Stimulated activated CD4-positive, alpha-beta T cell treated with anti-CD3 and anti-CD28 coated beads, Interleukin-1b, Interleukin-23, amount 100 ng/mL, for 48 hours (primary cell): Measurements from ENCODE around the gene EFNB1.

Source experiments
- DNase-seq: peaks from one replicate; pipeline ENCODE4 v3.0.0-alpha.2; 2020

EFNB1 gene

DNA sequence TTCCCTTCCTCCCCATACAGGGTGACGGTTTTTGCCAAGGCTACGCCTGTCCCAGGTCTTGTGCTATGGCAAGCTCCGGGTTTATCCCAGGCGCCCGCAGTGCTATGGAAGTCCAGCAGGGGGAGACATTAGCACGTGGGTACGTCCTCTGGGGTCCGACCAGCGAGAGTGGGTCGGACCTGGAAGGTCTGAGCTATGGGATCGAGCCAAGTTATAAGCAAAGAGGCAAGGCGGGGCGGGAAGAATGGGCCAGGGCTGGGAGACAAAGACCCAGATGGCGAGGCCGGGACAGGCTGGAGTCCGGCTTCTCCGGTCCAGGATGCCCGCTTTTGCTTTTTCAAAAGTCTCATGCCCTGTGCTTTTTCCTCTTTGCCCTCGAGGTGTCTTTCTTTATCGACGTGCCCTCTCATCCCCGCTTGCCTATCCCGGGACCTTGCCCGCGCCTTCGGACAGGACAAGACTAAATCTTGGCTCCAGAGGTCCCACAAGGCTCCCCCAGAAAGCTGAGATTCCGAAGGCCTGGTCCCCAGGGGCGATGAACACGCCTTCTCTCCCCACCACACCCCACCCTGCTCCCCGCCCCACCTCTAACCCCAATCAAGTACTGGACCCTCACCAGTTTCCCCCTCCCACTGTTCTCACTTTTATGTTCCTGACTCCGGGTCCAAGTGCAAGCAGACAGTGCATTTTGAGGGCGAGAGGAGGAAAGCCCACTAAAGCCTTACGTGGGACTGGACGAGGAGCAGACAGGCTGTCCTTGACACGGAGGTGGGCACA, 785 bp upstream of the EFNB1 start:
- DNase-seq: peak; percentile 77

GRCh38 chrX:68829582-68830418, 979 bp downstream of the EFNB1 start:
- no peak for DNase-seq

- DNase-seq: no peak
Measured at GRCh38 chrX:68830419-68831404, 1.9 kb downstream of the EFNB1 start.

GRCh38 chrX:68831405-68832100, 2.7 kb downstream of the EFNB1 start:
- no peak for DNase-seq

DNA sequence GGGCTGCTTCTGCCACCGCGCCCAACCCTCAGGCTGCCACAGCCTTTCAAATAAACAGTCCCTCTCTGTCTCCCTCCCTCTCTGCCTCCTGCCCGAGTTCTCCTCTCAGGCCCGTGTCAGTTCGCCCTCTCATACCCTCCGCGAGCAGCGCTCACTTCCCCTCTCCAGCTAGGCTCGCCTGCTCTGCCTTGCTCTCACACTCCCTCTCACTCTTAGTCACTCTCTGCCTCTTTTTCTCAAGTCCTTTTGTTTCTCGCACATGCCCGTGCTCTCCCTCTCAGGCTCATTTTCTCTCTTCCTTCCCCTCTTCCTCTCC, 3.2 kb downstream of the EFNB1 start:
- DNase-seq: peak; percentile 51

DNA sequence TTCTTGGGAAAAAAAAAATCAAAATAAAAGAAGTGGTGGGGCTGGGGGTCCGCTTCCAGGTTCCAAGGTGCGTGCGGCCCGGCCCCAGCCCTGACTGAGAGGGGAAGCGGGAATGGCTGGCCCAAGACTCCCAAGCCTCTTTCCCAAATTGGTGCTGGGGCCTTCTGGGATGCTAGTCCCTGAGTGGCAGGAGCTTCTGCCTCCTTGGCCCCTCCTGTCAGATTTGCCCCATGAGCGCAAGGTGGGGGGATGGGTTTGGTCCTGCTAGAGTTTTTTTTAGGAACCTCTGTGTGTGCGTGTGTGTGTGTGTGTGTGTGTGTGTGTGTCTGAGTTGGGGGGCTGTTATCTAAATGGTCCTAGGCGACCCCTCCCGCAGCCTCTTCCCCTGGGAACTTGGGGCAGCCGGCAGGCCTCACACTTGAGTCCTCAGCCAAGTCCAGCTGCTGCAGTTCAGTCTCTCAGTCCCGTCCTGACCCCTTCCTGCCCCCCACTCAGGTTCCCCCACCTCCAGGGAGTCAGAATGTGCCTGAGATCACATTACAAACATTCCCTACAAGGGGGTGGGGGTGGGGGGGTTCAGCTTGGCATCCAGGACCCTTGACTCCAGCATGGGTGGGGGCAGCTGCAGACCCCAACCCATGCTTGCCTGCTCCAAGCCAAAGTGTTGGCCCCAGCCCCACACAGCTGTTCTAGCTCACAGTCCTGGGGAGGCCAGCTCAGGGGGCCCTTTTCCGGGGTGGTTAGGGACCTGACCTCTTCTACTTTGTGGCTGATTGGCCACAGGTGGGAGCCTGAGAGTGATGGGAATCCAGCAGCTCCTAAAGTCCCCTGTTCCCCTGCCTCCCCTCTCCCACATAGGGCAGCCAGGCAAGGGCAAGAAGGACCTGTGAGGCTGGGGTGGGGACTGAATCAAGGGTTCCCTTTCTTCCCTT, 4.0 kb downstream of the EFNB1 start:
- no peak for DNase-seq

- no peak for DNase-seq
Measured at GRCh38 chrX:68833448-68833805, 4.6 kb downstream of the EFNB1 start.

DNA sequence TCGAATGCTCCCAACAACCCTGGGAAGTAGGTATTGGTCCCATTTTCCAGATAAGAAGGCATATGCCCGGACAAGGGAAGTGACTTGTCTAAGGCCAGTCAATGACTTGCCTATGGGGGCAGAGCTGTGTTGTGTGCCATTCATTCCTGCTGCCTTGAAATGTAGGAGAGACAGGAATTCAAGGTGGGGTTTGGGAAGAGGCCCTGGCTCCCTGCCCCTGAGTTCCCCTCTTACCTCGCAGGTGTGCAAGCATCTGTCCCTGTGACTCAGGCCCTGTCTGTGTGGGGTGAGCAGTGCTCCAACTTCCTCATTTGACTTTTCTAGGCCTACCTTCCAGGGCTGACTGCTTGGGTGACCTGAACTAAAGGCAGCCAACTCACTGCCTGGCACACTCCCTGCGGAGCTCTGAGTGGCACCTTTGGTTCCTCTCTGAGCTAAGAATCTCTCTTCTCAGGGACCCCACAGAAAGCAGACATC, 5.1 kb downstream of the EFNB1 start:
- DNase-seq: no peak

- no peak for DNase-seq
Measured at GRCh38 chrX:68834371-68835103, 5.7 kb downstream of the EFNB1 start.

DNA sequence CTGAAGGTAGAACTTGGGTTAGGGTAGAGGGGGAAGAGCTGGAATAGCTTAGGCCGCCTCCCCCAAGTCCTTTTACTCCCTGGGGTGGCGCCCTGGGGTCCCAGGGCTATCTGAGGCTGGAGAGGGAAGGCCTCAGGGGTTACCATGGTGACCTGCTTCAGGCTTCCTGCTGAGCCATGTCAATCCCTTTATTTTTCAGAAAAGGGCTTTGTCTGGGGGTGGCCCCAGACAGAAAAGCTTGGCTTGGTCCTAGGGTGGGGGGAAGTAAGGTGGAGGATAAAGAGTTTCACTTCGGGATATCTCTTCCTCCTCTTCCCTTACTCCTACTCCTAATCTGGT, 6.3 kb downstream of the EFNB1 start:
- DNase-seq: no peak

GRCh38 chrX:68835468-68835867, 6.6 kb downstream of the EFNB1 start:
- no peak for DNase-seq

DNA sequence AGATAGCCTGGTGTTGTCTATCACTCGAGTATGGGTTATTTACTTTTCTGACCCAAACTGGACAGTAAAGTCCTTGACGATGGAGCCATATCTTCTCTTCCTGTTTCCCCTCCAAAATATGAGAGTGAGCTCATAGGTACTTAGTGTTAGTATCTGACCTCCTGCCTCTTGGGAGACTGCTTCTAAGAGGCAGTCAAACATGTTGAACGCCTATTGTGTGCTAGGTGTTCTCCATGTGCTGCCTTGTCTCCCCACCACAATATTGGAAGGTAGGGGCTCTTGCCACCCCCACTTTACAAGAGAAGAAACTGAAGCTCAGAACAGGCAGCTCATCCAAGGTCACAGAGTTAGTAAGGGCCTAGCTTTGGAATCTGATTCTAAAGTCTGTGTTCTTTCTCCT, 8.3 kb downstream of the EFNB1 start:
- DNase-seq: no peak

GRCh38 chrX:68838571-68838910, 9.7 kb downstream of the EFNB1 start:
- no peak for DNase-seq

DNA sequence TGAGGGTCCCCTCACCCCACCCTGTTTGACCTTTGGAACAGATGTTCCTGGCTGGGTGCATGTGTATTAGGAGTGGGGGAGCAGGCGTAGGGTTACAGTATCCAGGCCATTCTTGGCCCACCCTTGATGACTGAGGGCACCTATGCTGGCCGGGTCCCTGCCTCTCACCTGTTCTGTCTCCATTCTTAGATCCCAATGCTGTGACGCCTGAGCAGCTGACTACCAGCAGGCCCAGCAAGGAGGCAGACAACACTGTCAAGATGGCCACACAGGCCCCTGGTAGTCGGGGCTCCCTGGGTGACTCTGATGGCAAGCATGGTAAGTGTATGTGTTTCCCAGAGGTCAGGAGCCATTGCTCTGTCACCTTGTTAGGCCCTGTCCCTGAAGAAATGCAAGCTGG, 10.9 kb downstream of the EFNB1 start:
- no peak for DNase-seq

- no peak for DNase-seq
Measured at GRCh38 chrX:68840256-68840655, 11.4 kb downstream of the EFNB1 start.

- no peak for DNase-seq
Measured at GRCh38 chrX:68841251-68842049, 12.6 kb downstream of the EFNB1 start.

GRCh38 chrX:68842351-68842750, 13.5 kb downstream of the EFNB1 start:
- DNase-seq: no peak

GRCh38 chrX:68842781-68843581, 14.2 kb downstream of the EFNB1 start:
- DNase-seq: no peak

DNA sequence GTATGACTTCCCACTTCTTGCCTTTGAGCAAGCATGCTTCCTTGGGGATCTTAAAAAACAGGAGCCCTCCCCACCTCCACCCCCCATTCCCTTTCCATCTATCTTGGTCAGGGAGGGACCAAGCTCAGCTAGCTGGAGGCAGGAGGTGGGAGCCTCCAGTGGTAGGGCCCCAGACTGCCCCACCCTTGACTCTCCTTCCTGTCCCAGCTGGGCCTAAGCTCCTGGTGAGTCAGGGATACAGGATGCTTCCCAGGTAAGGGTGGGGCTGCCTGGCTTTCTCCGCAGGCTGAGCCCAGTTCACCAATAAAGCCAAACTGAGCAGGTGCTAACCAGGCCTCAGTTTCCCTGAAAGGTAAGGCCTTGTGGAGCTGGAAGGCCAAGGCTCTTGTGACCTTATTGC, 15.2 kb downstream of the EFNB1 start:
- no peak for DNase-seq
